GM12891 (cell line): ENCODE data around the gene IFNG.

Source experiments
- PAX5 ChIP-seq: IDR thresholded peaks from 2 replicates; pipeline ENCODE4 v1.6.1; 2011; ENCODE audit warnings: low read length, moderate library complexity, mild to moderate bottlenecking; ENCODE audit not compliant: insufficient read depth, severe bottlenecking
- POLR2A ChIP-seq: IDR thresholded peaks from 2 replicates; pipeline ENCODE4 v1.6.1; 2011; ENCODE audit warnings: low read depth, low read length, control low read depth
- POLR2AphosphoS5 ChIP-seq: IDR thresholded peaks from 2 replicates; pipeline ENCODE4 v1.6.1; 2011; ENCODE audit warnings: low read depth, low read length, control low read depth
- SPI1 ChIP-seq: IDR thresholded peaks from 2 replicates; pipeline ENCODE4 v1.6.1; 2011; ENCODE audit warnings: low read depth, low read length, control low read depth

DNA sequence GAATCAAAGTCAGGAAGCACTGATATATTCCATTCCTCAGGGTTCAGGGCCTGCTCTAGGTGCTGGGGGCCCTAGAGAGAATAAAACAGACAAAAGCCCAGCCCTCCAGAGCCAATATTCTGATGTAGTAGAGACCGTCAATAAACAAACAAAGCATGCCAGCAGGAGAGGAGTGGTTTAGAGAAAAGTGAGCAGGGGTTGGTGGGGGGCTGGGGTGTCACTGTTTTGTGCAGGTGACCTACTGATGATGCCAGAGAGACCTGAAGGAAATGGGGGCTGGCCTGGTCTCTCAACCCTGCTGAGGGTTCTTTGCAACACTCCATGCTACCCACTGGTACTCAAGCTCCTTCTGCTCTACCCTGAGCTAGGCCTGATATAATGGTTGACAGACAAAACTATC, 39.6 kb upstream of the IFNG start:
- TF ChIP-seq POLR2AphosphoS5: no peak
- no peak for TF ChIP-seq POLR2A
- TF ChIP-seq SPI1: no peak
- TF ChIP-seq PAX5: no peak
